Hematopoietic multipotent progenitor cell treated with erythropoietin and hydrocortisone succinate and interleukin-3 and kit ligand, for 15 days (in vitro differentiated cells): Measurements from ENCODE around the gene HOXD4.

Experiments used
- DNase-seq: peaks from one replicate; pipeline ENCODE4 v3.0.0-alpha.2; 2015; ENCODE audit warnings: low spot score

HOXD4 gene

DNA sequence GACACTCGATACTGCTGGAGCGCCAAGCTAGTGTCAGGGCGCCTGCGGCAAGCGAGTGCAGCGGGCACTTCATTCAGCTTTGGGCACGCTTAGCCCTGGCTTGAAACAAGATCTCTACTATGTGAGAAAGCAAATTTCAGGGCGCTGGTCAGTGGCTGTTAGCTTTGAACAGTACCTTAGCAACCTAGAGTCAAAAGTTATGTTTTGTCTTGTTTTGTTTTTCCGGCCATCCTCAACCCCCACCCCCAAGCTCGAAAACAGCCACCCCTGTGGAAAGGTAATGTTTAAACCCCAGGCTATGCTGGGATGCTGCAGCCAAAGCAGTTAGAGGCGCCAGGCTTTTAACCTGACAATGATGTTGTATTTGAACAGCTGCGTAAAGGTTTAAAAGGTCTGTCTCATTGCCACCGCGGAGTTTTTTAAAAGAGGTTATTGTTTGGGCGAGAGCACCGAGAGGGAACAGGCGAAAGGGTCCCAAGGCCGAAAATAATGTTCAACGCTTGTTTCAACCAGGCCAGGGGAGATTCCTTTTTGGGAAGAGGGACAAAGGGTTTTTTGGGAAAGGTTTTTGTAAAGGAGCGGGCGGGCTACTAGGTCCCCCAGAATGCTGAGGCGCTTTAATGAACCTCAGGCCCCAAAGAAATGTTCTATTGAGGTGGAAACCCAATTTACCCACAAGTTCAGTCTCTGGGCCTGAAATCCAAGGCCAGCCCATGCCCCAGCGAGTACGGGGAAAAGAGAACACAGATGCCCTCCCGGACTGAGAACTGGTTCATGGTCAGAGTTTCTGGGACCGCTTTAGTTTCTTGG, 37.0 kb upstream of the HOXD4 start:
- DNase-seq, result no peak

DNA sequence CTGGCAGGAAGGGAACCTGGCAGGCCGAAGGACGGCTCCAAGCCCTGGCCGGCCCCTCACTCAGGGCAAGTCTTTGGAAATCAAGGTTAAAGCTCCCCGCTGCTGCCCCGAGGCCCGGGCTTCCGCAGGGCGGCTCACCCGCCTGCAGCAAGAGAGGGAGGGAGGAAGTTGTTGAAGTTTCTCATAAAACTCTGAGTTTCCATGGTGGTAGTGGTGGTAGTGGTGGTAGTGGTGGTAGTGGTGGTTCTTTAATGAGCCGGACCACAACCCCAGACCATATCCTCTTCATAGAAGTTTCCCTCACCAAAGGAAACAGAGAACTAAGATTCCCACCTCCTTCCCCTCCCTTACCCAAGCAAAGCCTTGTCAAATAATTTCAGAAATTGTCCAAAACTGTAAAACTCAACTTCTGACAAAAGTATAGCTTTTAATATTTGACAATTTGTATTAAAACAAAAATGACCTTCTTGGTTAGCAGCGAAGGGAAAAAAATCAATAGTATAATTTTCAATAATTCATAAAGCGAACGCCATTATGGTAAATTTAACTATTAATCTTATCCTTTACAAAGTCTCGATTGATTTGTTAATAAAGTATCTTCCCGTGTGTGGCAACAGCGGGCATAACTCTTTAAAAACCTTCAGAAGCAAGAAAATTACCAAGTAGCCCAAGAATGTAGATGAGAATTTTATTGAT, 36.3 kb upstream of the HOXD4 start:
- no peak for DNase-seq

DNA sequence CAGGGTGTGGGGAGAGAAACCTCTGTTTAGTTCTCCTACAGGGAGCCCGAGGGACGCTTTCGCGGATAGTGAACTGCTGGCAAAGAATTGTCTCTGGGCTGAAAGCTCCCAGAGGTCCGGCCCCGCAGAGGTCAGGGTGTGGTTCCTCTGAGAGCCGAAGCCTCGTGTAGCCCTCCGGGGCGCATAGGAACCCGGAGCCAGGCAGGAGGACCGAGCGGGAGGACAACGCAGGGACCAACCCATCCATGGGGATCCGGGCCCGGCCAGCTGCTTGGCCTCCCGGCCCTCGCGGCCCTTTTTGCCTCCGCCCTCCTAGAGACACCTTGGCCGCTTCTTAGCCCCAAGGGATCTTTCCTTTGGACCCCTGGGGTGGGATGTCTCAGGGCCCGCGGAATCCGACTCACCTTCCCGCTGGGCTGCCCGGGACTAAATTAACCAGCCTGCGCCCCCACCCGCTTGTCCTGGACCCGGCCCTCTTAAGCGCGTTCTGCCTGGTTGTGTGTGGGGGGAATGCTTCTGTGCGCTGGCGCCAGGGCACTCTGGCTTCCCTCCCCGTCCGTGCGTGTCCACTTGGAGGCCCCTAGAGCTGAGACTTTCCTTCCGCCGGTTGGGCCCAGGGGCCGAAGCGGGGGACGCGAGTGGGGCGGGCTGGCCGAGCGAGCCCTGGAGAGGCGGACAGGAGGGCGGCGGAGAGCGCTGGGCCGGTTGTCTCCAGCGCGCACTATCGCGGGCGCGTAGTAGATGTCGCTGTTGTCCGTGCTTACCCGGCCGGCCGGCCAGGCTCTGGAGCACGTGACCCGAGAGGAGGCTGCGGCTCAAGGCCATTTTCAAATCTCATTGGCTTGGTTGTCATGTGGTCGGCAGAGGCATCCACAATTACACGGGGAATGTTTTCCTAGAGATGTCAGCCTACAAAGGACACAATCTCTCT, 35.2 kb upstream of the HOXD4 start, which contains the start of gene HOXD10:
Gene HOXD10, plus strand, starts transcription at position 896 of the 931 bp plus-strand sequence. CDS start 56 bp downstream, outside the sequence.
- no peak for DNase-seq

DNA sequence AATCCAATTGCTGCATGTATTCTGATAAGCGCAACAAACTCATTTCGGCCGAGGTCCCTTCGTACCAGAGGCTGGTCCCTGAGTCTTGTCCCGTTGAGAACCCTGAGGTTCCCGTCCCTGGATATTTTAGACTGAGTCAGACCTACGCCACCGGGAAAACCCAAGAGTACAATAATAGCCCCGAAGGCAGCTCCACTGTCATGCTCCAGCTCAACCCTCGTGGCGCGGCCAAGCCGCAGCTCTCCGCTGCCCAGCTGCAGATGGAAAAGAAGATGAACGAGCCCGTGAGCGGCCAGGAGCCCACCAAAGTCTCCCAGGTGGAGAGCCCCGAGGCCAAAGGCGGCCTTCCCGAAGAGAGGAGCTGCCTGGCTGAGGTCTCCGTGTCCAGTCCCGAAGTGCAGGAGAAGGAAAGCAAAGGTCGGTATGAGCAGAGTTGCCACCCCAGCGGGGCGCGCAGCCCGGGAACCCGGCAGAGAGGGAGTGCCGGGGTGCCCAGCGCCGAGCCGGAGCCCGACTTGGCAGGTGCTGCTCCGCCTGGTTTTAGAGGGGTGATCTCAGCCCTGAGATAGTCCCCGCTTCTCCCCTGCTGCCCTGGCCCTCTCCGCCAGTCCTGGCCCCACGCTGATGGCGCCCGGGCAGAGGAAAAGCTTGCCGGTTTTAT, 34.1 kb upstream of the HOXD4 start:
- no peak for DNase-seq

DNA sequence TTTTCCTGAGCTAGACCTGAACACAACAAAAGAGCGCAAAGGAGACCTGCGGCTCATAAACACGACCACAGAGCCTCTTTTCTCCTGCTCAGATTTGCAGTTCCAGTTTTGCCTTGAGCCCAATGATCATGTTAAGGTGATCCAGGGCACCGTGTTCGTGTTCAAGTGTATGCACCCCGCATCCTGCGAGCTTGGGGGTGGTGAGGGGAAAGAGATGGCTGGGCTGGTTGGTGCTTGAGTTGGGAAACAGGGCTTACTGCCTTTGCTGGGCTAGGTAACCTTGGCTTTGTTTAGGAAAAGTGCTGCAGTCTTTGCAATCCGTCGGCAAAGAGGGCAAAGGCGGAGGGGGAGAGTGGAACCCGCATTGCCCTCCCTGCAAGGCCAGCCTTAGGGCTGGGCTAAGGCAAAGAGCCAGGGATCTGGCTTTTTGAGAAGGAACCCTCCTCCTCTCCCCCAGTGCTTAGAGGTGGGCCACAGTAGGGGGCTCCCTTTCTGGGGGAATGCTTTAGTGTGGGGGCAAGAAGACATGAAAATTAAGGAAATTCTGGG, 33.5 kb upstream of the HOXD4 start:
- no peak for DNase-seq

DNA sequence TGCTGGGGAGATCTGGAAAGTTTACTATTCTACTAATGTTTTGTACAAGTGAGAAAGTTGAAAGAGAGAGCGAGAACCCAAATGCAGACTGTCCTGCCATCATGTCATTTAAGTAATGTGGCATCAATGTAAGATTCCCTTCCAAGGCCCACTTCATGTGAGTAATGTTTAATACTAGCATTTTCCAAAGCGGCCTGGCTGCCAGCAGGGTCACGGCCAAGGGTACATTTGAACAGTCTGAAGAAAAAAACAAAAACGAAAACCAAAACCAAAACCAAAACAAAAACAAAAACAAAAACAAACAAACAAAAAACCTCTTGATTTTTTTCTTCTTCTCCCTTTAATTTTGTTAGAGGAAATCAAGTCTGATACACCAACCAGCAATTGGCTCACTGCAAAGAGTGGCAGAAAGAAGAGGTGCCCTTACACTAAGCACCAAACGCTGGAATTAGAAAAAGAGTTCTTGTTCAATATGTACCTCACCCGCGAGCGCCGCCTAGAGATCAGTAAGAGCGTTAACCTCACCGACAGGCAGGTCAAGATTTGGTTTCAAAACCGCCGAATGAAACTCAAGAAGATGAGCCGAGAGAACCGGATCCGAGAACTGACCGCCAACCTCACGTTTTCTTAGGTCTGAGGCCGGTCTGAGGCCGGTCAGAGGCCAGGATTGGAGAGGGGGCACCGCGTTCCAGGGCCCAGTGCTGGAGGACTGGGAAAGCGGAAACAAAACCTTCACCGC, 32.6 kb upstream of the HOXD4 start:
- peak; percentile 24 for DNase-seq

DNA sequence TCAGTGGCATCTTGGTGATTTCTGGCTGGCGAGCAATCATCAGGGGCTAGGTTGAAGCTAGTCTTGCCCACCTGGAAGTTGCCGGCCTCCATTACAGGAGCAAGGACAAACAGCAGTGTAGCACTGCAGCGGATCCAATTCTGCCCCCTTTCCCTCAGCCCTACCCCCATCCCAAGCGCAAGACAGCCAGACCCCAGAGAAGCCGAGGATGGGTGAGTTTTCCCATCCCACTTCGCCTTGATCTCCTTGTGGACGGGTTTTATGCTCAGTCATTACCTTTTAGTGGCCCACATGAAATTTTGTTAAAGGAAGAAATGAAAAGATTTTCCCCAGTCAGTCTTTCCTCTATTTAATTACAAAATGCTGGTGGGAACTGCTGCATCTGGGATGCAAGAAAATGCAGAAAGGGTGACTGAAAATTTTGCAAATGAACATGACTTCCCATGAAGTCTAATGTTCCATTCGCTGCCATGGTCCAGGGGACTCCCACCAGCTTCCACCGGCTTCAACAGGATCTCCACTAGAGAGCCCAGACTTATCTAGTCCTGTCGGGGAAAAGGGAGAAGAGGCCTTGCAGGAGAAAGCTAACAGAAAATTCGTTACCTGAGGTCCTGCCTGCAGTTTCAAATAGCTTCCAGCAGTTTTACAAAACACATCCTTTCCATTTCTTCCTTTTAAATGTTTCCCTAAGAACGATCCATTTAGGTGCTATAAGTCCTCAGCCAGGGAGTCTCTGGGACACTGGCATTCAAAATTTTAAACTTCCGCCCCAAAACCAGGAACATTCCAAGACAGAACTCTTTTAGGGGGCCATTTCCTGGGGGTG, 30.8 kb upstream of the HOXD4 start:
- DNase-seq, result no peak

DNA sequence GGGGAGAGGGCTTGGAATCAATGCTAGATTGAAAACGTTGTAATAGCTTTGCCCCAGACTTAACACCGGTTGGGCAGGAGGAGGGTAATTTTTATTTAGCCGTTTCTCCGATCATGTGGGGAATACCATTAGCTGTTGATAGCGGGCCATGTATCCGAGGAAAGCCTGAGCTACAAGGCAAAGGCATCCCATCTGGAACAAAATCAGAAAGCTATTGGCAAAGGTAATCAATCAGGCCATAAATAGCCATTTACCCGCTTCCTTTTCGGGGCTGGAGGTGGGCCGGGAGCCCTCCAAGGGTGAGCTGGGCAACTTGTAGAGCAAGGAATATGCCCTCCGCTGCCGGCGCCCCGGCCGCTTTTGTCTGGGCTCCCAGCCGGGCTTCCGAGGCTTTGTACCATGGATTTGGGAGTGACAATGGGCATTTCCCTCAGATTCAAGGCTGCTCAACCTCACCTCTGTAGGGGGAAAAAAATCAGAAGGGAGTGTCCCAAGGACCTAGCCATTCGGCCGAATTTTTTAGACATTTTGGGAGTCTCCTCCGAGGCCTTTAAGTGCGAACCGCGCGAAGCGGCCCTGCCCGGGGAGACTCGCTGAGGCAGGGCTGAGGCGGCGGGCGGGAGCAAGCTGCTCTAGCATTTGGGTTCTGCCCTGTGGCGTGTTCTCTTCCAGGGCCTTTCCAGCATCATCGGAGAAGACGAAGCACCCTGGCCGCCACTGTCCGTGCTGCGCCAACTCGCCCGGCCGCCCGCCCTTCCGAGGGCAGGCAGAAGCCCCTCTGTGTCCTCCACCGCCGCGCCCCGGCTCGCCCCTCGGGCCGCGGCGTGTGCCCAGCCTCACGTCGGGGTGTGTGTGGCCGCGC, 29.9 kb upstream of the HOXD4 start:
- no peak for DNase-seq

DNA sequence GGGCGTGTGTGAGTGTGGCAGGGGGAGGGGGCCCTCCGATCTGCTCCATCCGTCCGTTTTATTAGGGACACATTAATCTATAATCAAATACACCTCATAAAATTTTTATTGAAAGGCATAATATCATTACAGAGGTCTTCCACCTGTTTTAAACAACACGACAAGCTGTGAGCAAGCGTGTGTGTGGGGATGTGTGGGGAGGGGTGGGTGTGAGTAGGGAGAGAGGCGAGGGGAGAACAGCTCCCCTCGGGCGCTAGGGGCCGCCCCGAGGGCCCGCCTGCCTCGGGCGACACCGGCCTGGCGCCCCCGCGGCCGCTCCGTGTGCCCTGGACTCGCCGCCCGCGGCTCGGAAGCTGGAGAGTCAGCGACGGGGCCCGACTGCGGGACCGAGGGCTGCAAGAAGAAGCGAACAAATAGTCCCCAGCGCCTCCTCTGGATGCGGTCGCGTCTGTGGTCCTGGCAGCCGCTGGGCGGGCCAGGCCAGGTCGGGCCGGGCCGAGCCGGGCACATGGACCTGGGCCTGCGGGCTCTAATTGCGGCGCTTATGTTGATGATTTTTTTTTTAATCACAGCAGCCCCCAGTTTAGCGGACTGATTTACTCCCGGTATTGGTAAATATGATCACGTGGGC, 29.2 kb upstream of the HOXD4 start:
- DNase-seq, result no peak

DNA sequence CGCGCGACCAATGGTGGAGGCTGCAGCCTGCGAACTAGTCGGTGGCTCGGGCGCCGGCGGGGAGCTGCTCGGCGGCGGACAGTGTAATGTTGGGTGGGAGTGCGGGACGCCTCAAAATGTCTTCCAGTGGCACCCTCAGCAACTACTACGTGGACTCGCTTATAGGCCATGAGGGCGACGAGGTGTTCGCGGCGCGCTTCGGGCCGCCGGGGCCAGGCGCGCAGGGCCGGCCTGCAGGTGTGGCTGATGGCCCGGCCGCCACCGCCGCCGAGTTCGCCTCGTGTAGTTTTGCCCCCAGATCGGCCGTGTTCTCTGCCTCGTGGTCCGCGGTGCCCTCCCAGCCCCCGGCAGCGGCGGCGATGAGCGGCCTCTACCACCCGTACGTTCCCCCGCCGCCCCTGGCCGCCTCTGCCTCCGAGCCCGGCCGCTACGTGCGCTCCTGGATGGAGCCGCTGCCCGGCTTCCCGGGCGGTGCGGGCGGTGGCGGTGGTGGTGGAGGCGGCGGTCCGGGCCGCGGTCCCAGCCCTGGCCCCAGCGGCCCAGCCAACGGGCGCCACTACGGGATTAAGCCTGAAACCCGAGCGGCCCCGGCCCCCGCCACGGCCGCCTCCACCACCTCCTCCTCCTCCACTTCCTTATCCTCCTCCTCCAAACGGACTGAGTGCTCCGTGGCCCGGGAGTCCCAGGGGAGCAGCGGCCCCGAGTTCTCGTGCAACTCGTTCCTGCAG, 28.5 kb upstream of the HOXD4 start, which contains the start of gene HOXD9:
Gene HOXD9, plus strand, starts transcription at position 37 of the 728 bp plus-strand sequence. Its CDS starts 50 bp downstream, at position 87.
- DNase-seq, result no peak

DNA sequence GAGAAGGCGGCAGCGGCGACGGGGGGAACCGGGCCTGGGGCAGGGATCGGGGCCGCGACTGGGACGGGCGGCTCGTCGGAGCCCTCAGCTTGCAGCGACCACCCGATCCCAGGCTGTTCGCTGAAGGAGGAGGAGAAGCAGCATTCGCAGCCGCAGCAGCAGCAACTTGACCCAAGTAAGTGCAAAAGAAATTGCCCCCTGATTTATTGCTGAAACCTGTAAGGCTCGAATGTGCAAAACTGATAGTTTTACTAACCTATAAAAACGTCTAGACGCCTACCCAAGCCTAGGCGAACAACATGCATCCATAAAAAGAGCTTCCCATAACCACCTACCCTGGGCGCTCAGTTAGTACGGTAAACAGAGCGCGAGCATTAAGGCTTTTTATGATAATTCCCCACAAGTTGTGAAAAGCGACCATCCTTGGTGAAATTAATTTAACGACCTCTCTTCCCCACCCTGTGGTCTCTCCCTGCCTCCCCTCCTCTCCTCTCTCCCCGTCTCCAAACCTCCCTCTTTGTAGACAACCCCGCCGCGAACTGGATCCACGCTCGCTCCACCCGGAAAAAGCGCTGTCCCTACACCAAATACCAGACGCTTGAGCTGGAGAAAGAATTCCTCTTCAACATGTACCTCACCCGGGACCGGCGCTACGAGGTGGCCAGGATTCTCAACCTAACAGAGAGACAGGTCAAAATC, 27.8 kb upstream of the HOXD4 start:
- DNase-seq, result no peak

DNA sequence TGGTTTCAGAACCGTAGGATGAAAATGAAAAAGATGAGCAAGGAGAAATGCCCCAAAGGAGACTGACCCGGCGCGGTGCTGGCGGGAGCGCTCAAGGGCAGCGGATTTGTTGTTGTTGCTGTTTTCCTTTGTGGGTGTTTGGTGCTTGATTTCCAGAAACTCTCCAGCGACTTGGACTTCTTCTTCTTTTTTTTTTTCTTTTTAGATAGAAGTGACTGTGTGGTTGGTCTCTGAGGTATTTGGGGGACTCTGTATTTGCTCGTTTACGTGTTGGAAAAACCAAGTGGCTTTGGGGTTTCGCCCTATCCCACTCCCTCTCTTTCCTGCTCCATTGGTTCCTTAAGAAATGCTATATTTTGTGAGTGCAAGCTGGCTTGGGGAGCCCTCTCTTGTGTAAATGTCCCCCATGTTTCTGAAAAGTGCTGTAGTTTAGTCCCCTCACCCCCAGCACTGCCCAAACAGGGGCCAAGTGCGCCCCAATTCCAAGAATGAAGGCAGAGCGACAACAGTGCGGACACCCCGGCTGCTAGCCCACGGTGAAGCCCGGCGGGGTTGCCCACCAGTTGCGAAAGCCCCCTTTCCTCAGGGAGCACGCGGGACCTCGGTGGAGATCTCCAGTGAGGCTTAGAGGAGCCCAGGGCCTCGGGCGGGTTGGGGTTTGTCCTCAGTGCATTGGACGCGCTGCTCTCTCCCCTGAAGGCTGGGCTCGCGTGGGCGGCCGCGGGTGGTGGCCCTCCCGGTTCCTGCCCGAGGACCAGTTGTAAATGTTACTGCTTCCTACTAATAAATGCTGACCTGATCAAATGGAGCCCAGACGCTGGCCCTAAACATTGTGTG, 27.0 kb upstream of the HOXD4 start:
- DNase-seq, result no peak

DNA sequence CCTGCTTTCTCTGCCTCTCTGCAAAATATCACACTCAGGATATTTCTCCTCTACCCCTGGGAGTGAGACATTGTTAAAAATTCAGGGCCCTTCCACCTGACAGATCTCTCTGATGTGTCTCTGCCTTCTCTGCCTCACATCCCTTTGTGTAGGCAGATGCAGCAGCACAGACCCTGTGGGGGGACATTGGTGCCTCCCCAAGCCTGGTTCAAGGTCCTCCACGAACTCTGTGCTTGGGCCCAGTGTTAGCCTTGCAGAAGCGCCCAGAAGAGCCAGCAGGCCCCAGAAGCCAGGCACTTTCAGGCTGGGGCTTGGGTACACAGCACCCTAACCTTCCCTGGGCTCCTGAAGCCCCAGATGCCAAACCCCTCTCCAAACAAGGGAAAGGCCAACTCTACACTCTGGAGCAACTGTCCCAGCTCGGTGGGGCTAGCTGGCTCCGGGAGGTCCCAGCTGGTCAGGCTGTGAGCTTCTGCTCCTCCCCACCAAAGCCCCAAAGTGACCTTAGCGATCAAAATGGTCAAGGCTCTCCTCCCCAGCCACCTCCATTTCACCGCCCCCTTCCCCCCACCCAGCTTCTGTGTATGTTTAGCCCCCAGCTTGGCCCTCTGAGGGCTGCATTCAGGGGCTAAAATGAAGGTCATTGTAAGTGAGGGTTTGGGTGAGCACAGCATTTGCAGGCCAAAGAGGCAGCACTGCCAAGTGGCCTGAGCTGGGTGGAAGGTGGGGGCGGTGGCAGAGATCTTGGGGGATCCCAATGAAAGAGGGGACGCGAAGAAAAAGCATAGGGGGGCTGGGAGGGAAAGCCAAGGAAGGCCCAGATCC, 26.2 kb upstream of the HOXD4 start:
- DNase-seq, result no peak

DNA sequence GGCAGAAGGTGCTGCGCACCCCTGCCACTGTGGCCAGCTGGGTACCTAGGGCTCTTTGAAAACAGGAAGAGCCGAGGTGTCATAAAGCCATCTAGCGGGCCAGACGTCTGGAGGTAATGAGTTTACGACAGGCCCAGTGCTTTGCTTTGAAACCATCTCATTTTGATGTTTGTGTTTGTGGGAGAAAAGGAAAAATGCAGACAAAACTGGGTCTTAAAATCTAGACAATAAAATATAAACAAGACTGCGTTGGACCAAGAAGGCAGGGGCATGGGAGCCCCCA, 25.6 kb upstream of the HOXD4 start:
- no peak for DNase-seq
